Endodermal cell (in vitro differentiated cells): Measurements from ENCODE around the gene TIGD2. TPM values are rescaled to one million over a fixed set of nuclear protein-coding genes. Genes with fewer than 3 reads are reported as not detected.

Experiments used
- DNase-seq: peaks from one replicate; pipeline ENCODE4 v3.0.0-alpha.2; 2017
- H3K27ac ChIP-seq: 2 replicates; pipeline ENCODE4 v1.5.1; 2013; ENCODE audit warnings: mild to moderate bottlenecking, low read depth, low read length, moderate library complexity
- H3K27me3 ChIP-seq: 2 replicates; pipeline ENCODE4 v1.6.1; 2013; ENCODE audit warnings: mild to moderate bottlenecking, low read length, moderate library complexity; ENCODE audit not compliant: insufficient read depth, control insufficient read depth, poor library complexity, severe bottlenecking
- H3K36me3 ChIP-seq: 2 replicates; pipeline ENCODE4 v1.7.0; 2013; ENCODE audit warnings: mild to moderate bottlenecking, low read length, moderate library complexity; ENCODE audit not compliant: control insufficient read depth, insufficient read depth
- H3K4me1 ChIP-seq: one replicate; pipeline ENCODE4 v1.7.0; 2013; ENCODE audit warnings: low read length; ENCODE audit not compliant: control insufficient read depth, insufficient read depth
- H3K4me3 ChIP-seq: 2 replicates; pipeline ENCODE4 v1.5.1; 2013; ENCODE audit warnings: mild to moderate bottlenecking, low read length, moderate library complexity
- H3K9ac ChIP-seq: 2 replicates; pipeline ENCODE4 v1.6.1; 2013; ENCODE audit warnings: mild to moderate bottlenecking, low read length, moderate library complexity; ENCODE audit not compliant: poor library complexity, severe bottlenecking; ENCODE audit errors: extremely low read depth
- H3K9me3 ChIP-seq: 2 replicates; pipeline ENCODE4 v1.6.1; 2013; ENCODE audit warnings: mild to moderate bottlenecking, low read length, moderate library complexity; ENCODE audit not compliant: control insufficient read depth
- H3K27ac Mint-ChIP-seq: 2 replicates; pipeline ENCODE4 v1.8.0; 2020; ENCODE audit warnings: mixed read lengths
- H3K27me3 Mint-ChIP-seq: 2 replicates; pipeline ENCODE4 v1.8.0; 2021; ENCODE audit warnings: mild to moderate bottlenecking, mixed read lengths; ENCODE audit not compliant: insufficient read depth
- H3K36me3 Mint-ChIP-seq: 2 replicates; pipeline ENCODE4 v1.8.0; 2020; ENCODE audit warnings: low read depth, mixed read lengths
- H3K4me1 Mint-ChIP-seq: 2 replicates; pipeline ENCODE4 v1.8.0; 2020; ENCODE audit warnings: mixed read lengths
- H3K4me3 Mint-ChIP-seq: 2 replicates; pipeline ENCODE4 v1.8.0; 2020; ENCODE audit warnings: mild to moderate bottlenecking, moderate library complexity, mixed read lengths
- H3K9me3 Mint-ChIP-seq: 2 replicates; pipeline ENCODE4 v1.8.0; 2020; ENCODE audit warnings: mild to moderate bottlenecking, mixed read lengths
- WGBS, 2 experiments: methylation state at CpG; one replicate each; pipeline versions ENCODE4 v1.1.5 to v1.1.7; 2013; ENCODE audit warnings: missing lambda C conversion rate in 2 of 2, mixed read lengths in 1 of 2; ENCODE audit not compliant: insufficient coverage in 1 of 2, insufficient read length in 1 of 2; 5-methylcytosine and 5-hydroxymethylcytosine counted together
- total RNA-seq, 2 donors: library from RNA; stranded (reverse); fragmentation: NEBNext Ultra II Directional in 1 of 2; extraction: Animal tissue kit (Norgen Biotek cat#: 25700) in 1 of 2; gene quantifications; 2 replicates in 1 of 2; 3 replicates in 1 of 2; pipeline ENCODE4 v1.2.1, GENCODE V29; 2021
- TF ChIP-seq, protein P1 (sequence below): fragments of 200-600 bp; sonication (generic); conservative IDR thresholded peaks from 2 replicates; pipeline ENCODE4 v1.5.0; 2021; ENCODE audit warnings: antibody characterized with exemption, mild to moderate bottlenecking

Gene TIGD2
- total RNA-seq, 2 donors from 2014 or later: 11.7 to 15.1 TPM

DNA sequence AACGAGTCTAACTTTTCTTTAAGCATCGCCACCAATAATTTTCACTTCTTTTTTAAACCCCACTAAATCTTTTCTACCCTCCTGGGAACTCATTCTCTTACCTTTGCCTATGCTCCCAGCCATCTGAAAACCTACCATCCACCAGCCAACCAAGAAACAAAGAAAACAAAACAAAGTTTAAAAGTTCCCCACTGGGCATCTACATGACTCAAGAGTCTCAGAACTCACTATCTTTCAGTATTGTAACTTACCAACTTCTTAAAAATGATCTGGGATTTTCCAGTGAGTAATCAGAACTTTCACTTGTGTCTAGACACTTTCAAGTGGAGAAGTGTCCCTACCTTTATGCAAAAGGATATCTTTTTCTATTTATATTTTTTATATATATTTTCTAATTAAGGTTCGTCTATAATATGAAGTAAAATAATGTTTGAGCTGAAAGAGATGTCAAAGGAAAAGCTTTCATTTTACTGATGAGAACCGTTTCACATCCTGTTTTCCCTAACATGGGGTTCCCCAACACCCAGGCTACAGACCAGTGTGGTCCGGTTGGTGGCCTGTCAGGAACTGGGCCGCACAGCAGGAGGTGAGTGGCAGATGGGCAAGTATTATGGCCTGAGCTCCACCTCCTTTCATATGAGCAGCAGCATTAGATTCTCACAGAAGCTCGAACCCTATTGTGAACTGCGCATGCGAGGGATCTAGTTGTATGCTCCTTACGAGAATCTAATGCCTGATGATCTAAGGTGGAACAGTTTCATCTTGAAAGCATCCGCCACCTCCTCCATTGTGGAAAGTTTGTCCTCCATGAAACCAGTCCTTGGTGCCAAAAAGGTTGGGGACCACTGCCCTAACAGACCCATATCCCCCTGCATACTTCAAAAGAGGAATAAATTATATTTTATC lies 9.8 kb upstream of the TIGD2 start:
- 93 to 95% methylated on average over 5 to 11 of the region's 11 CpGs for WGBS, 2 experiments
- no peaks in the 10 kb centered on the region for H3K27me3 ChIP-seq
- no peak overlapping the region for H3K4me3 Mint-ChIP-seq

DNA sequence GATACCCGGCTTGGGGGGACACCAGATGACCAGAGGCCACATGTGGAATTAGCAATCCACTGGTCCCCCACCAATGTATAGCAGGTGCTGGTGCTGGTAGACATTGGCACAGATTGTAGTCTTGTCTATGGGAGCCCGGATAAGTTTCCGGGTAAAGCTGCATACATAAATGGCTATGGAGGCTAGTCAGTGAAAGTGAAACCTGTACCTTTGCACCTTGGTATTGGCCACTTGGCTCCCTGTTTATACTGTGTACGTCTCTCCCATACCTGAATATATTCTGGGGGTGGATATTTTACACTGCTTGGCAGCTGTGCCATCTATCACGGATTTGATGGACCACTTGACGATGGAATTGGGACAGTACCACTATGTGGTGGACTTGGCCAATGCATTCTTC lies 5.6 kb upstream of the TIGD2 start:
- no peaks in the 10 kb centered on the region for H3K4me1 ChIP-seq

More for the DNA sequence above, 9.8 kb upstream of the TIGD2 start:
- Histone ChIP-seq H3K9ac (no peak overlapping the region), H3K4me1 (no peaks in the 10 kb centered on the region), H3K27ac (no peak overlapping the region), H3K36me3 (no peaks in the 10 kb centered on the region), H3K4me3 (no peak overlapping the region), H3K9me3 (no peaks in the 10 kb centered on the region)
- Mint-ChIP-seq H3K27ac (no peak overlapping the region), H3K4me1 (no peaks in the 10 kb centered on the region), H3K9me3 (peaks cover 4% of the 10 kb centered on the region), H3K36me3 (no peaks in the 10 kb centered on the region), H3K27me3 (peaks cover 17% of the 10 kb centered on the region)
- DNase-seq: no peak
- TF ChIP-seq, protein P1, sequence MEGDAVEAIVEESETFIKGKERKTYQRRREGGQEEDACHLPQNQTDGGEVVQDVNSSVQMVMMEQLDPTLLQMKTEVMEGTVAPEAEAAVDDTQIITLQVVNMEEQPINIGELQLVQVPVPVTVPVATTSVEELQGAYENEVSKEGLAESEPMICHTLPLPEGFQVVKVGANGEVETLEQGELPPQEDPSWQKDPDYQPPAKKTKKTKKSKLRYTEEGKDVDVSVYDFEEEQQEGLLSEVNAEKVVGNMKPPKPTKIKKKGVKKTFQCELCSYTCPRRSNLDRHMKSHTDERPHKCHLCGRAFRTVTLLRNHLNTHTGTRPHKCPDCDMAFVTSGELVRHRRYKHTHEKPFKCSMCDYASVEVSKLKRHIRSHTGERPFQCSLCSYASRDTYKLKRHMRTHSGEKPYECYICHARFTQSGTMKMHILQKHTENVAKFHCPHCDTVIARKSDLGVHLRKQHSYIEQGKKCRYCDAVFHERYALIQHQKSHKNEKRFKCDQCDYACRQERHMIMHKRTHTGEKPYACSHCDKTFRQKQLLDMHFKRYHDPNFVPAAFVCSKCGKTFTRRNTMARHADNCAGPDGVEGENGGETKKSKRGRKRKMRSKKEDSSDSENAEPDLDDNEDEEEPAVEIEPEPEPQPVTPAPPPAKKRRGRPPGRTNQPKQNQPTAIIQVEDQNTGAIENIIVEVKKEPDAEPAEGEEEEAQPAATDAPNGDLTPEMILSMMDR: no peak

GRCh38 chr4:89108091-89108490 lies 3.2 kb upstream of the TIGD2 start:
- Histone ChIP-seq H3K36me3 (no peaks in the 10 kb centered on the region), H3K9ac (no peak overlapping the region), H3K4me3 (no peak overlapping the region), H3K27me3 (peaks cover 15% of the 10 kb centered on the region), H3K9me3 (no peaks in the 10 kb centered on the region), H3K4me1 (peaks cover 9% of the 10 kb centered on the region), H3K27ac (no peak overlapping the region)
- peaks cover 7% of the 10 kb centered on the region for H3K9me3 Mint-ChIP-seq
- WGBS, 2 experiments: 90% methylated on average over 4 of the region's 4 CpGs; no CpG with 5 or more reads in 1 of the 2 experiments
- peaks cover 38% of the 10 kb centered on the region for H3K27me3 Mint-ChIP-seq
- peaks cover 15% of the 10 kb centered on the region for H3K4me1 Mint-ChIP-seq
- peaks cover 7% of the 10 kb centered on the region for H3K36me3 Mint-ChIP-seq
- TF ChIP-seq, protein P1: no peak
- no peak for DNase-seq
- no peak overlapping the region for H3K27ac Mint-ChIP-seq
- no peak overlapping the region for H3K4me3 Mint-ChIP-seq

More for the DNA sequence above, 5.6 kb upstream of the TIGD2 start:
- no peak for DNase-seq
- H3K36me3 Mint-ChIP-seq: no peaks in the 10 kb centered on the region
- Histone ChIP-seq H3K27ac (no peak overlapping the region), H3K36me3 (no peaks in the 10 kb centered on the region), H3K9ac (no peak overlapping the region), H3K4me3 (no peak overlapping the region), H3K9me3 (no peaks in the 10 kb centered on the region), H3K27me3 (peaks cover 13% of the 10 kb centered on the region)
- H3K4me1 Mint-ChIP-seq: peaks cover 6% of the 10 kb centered on the region
- TF ChIP-seq, protein P1: no peak
- H3K9me3 Mint-ChIP-seq: peaks cover 12% of the 10 kb centered on the region
- H3K4me3 Mint-ChIP-seq: no peak overlapping the region
- H3K27ac Mint-ChIP-seq: no peak overlapping the region
- 82 to 88% methylated on average over 6 of the region's 6 CpGs for WGBS, 2 experiments
- H3K27me3 Mint-ChIP-seq: peaks cover 33% of the 10 kb centered on the region
